Measurements from ENCODE around the gene IL5. TPM values are rescaled to one million over a fixed set of nuclear protein-coding genes. Genes with fewer than 3 reads are reported as not detected.
"Not testable (repeated sequence)": the region's sequence is repeated elsewhere in the genome, so short reads cannot be mapped to it uniquely, and the experiment has no call there.

The IL5 gene
- total RNA-seq, 1 experiment from 2014 or later = not detected

- no TSS peak for BruUV-seq (replicated peaks)
- Histone ChIP-seq H3K4me3 (ENCODE audit: low read depth in 2 of 2, low read length in 2 of 2) (no peak overlapping the region), H3K36me3 (ENCODE audit: control insufficient read depth, insufficient read depth, low read length) (peaks cover 20% of the 10 kb centered on the region), H3K9me3 (ENCODE audit: control insufficient read depth, insufficient read depth, low read depth, low read length) (no peaks in the 10 kb centered on the region), H3K4me1 (ENCODE audit: control insufficient read depth, insufficient read depth, low read length) (no peaks in the 10 kb centered on the region), H3K27me3 (ENCODE audit: control insufficient read depth, insufficient read depth, low read length) (no peaks in the 10 kb centered on the region), H3K27ac (ENCODE audit: low read length) (no peak overlapping the region)
- intact Hi-C loops (cut with micrococcal nuclease; ENCODE audit: unreplicated experiment) = no loop called here
- no peak for DNase-seq (ENCODE audit: low read depth, low spot score)
- in situ Hi-C loops (cut with HindIII; ENCODE audit: low pct_unique_long_range_greater_than_20kb, low sequenced_read_pairs) = no loop called here
- ChIA-PET POLR2A (no interaction called here), CTCF (interaction anchor here (0.6 kb wide), 1 partner anchor 392 kb away, joined by 6 read pairs; no protein-coding TSS in a partner anchor)
- no peak for TF ChIP-seq CTCF (IDR thresholded peaks at IDR 0.05)
- no peak for TF ChIP-seq REST (IDR thresholded peaks at IDR 0.05; ENCODE audit: insufficient read depth in 1 of 2, low read depth in 2 of 2, low read length in 1 of 2)
- TF ChIP-seq TCF7L2 (IDR thresholded peaks at IDR 0.05; ENCODE audit: low read depth, low read length) = no peak
- TF ChIP-seq SIN3A (IDR thresholded peaks at IDR 0.05; ENCODE audit: borderline replicate concordance, insufficient read depth, low read depth, low read length) = no peak
- no peak for TF ChIP-seq POLR2AphosphoS5 (IDR thresholded peaks at IDR 0.05; ENCODE audit: low read depth, low read length)
- no peak for ATAC-seq
These were observed 23.3 kb upstream of the IL5 start for GRCh38 chr5:132566657-132567056.

- POLR2A ChIA-PET, ATAC-seq: not testable (repeated sequence)
- H3K36me3 ChIP-seq (ENCODE audit: control insufficient read depth, insufficient read depth, low read length) = peaks cover 23% of the 10 kb centered on the region
These were observed 21.2 kb upstream of the IL5 start for GRCh38 chr5:132564555-132564954.

GRCh38 chr5:132561601-132562000 is 18.3 kb upstream of the IL5 start:
- peaks cover 9% of the 10 kb centered on the region; the same call in 1 of the 2 replicates for H3K4me1 ChIP-seq (ENCODE audit: control insufficient read depth, insufficient read depth, low read length)
- H3K27me3 ChIP-seq (ENCODE audit: control insufficient read depth, insufficient read depth, low read length) = no peaks in the 10 kb centered on the region
- H3K27ac ChIP-seq (ENCODE audit: low read length) = no peak overlapping the region
- in situ Hi-C loops (cut with HindIII; ENCODE audit: low pct_unique_long_range_greater_than_20kb, low sequenced_read_pairs) (no loop called here), intact Hi-C loops (cut with micrococcal nuclease; ENCODE audit: unreplicated experiment) (no loop called here)
- ChIA-PET POLR2A (no interaction called here), CTCF (no interaction called here)
- H3K36me3 ChIP-seq (ENCODE audit: control insufficient read depth, insufficient read depth, low read length) = peaks cover 23% of the 10 kb centered on the region
- ATAC-seq (no peak), DNase-seq (ENCODE audit: low read depth, low spot score) (no peak)
- H3K4me3 ChIP-seq (ENCODE audit: low read depth in 2 of 2, low read length in 2 of 2) = no peak overlapping the region
- H3K9me3 ChIP-seq (ENCODE audit: control insufficient read depth, insufficient read depth, low read depth, low read length) = no peaks in the 10 kb centered on the region
- TF ChIP-seq CTCF (IDR thresholded peaks at IDR 0.05) = no peak
- no peak for TF ChIP-seq SIN3A (IDR thresholded peaks at IDR 0.05; ENCODE audit: borderline replicate concordance, insufficient read depth, low read depth, low read length)
- TF ChIP-seq TCF7L2 (IDR thresholded peaks at IDR 0.05; ENCODE audit: low read depth, low read length) = no peak
- TF ChIP-seq REST (IDR thresholded peaks at IDR 0.05; ENCODE audit: insufficient read depth in 1 of 2, low read depth in 2 of 2, low read length in 1 of 2) = no peak
- TF ChIP-seq POLR2AphosphoS5 (IDR thresholded peaks at IDR 0.05; ENCODE audit: low read depth, low read length) = no peak
- no TSS peak for BruUV-seq (replicated peaks)

More at GRCh38 chr5:132564555-132564954, 21.2 kb upstream of the IL5 start:
- DNase-seq (ENCODE audit: low read depth, low spot score); H3K4me3 ChIP-seq (ENCODE audit: low read depth in 2 of 2, low read length in 2 of 2); H3K27me3 ChIP-seq (ENCODE audit: control insufficient read depth, insufficient read depth, low read length); H3K4me1 ChIP-seq (ENCODE audit: control insufficient read depth, insufficient read depth, low read length); H3K9me3 ChIP-seq (ENCODE audit: control insufficient read depth, insufficient read depth, low read depth, low read length); BruUV-seq (replicated peaks); in situ Hi-C loops (cut with HindIII; ENCODE audit: low pct_unique_long_range_greater_than_20kb, low sequenced_read_pairs); CTCF ChIA-PET; intact Hi-C loops (cut with micrococcal nuclease; ENCODE audit: unreplicated experiment); H3K27ac ChIP-seq (ENCODE audit: low read length): not testable (repeated sequence)

All from Panc1 (cell line).